HG03432 (cell line): Measurements from ENCODE around the gene PSME1.

Experiments used
- ATAC-seq: cut with Tn5 transposase; IDR thresholded peaks from one replicate; pipeline ENCODE4 v1.9.1; 2021; ENCODE audit warnings: mild to moderate bottlenecking, moderate library complexity; ENCODE audit not compliant: unreplicated experiment

The PSME1 gene

GRCh38 chr14:24186831-24187538 is 51.0 kb downstream of the PSME1 start:
- ATAC-seq = no peak

- no peak for ATAC-seq
Measured at GRCh38 chr14:24187539-24187915, 51.5 kb downstream of the PSME1 start.
